ENCODE data around the gene DICER1. TPM values are rescaled to one million over a fixed set of nuclear protein-coding genes. Genes with fewer than 3 reads are reported as not detected.

The DICER1 gene
- total RNA-seq, 1 experiment from 2014 or later: 32.7 TPM

GRCh38 chr14:95062946-95063345, 94.4 kb downstream of the DICER1 start:
- no TSS peak for BruUV-seq (replicated peaks)
- intact Hi-C loops (cut with micrococcal nuclease; ENCODE audit: unreplicated experiment): no loop called here

GRCh38 chr14:95062220-95062619, 95.1 kb downstream of the DICER1 start:
- intact Hi-C loops (cut with micrococcal nuclease; ENCODE audit: unreplicated experiment) (no loop called here), in situ Hi-C loops (cut with HindIII; ENCODE audit: low pct_unique_long_range_greater_than_20kb, low sequenced_read_pairs) (no loop called here)
- Histone ChIP-seq H3K27ac (ENCODE audit: low read length) (no peak overlapping the region), H3K4me3 (ENCODE audit: low read depth in 2 of 2, low read length in 2 of 2) (no peak overlapping the region), H3K36me3 (ENCODE audit: control insufficient read depth, insufficient read depth, low read length) (no peaks in the 10 kb centered on the region), H3K27me3 (ENCODE audit: control insufficient read depth, insufficient read depth, low read length) (no peaks in the 10 kb centered on the region), H3K9me3 (ENCODE audit: control insufficient read depth, insufficient read depth, low read depth, low read length) (no peaks in the 10 kb centered on the region), H3K4me1 (ENCODE audit: control insufficient read depth, insufficient read depth, low read length) (no peaks in the 10 kb centered on the region)
- TF ChIP-seq REST (IDR thresholded peaks at IDR 0.05; ENCODE audit: insufficient read depth in 1 of 2, low read depth in 2 of 2, low read length in 1 of 2) (no peak), POLR2AphosphoS5 (IDR thresholded peaks at IDR 0.05; ENCODE audit: low read depth, low read length) (no peak), TCF7L2 (IDR thresholded peaks at IDR 0.05; ENCODE audit: low read depth, low read length) (no peak), SIN3A (IDR thresholded peaks at IDR 0.05; ENCODE audit: borderline replicate concordance, insufficient read depth, low read depth, low read length) (no peak), CTCF (IDR thresholded peaks at IDR 0.05) (no peak)
- DNase-seq (ENCODE audit: low read depth, low spot score): no peak
- POLR2A ChIA-PET: no interaction called here
- no TSS peak for BruUV-seq (replicated peaks)
- CTCF ChIA-PET: no interaction called here
- no peak for ATAC-seq

More at GRCh38 chr14:95062946-95063345, 94.4 kb downstream of the DICER1 start:
- Histone ChIP-seq H3K4me3 (ENCODE audit: low read depth in 2 of 2, low read length in 2 of 2) (no peak overlapping the region), H3K4me1 (ENCODE audit: control insufficient read depth, insufficient read depth, low read length) (no peaks in the 10 kb centered on the region), H3K27ac (ENCODE audit: low read length) (no peak overlapping the region), H3K27me3 (ENCODE audit: control insufficient read depth, insufficient read depth, low read length) (no peaks in the 10 kb centered on the region), H3K9me3 (ENCODE audit: control insufficient read depth, insufficient read depth, low read depth, low read length) (no peaks in the 10 kb centered on the region), H3K36me3 (ENCODE audit: control insufficient read depth, insufficient read depth, low read length) (no peaks in the 10 kb centered on the region)
- DNase-seq (ENCODE audit: low read depth, low spot score) (no peak), ATAC-seq (no peak)
- in situ Hi-C loops (cut with HindIII; ENCODE audit: low pct_unique_long_range_greater_than_20kb, low sequenced_read_pairs): no loop called here
- POLR2A ChIA-PET: no interaction called here
- TF ChIP-seq CTCF (IDR thresholded peaks at IDR 0.05) (no peak), TCF7L2 (IDR thresholded peaks at IDR 0.05; ENCODE audit: low read depth, low read length) (no peak), REST (IDR thresholded peaks at IDR 0.05; ENCODE audit: insufficient read depth in 1 of 2, low read depth in 2 of 2, low read length in 1 of 2) (no peak), SIN3A (IDR thresholded peaks at IDR 0.05; ENCODE audit: borderline replicate concordance, insufficient read depth, low read depth, low read length) (no peak), POLR2AphosphoS5 (IDR thresholded peaks at IDR 0.05; ENCODE audit: low read depth, low read length) (no peak)
- CTCF ChIA-PET: no interaction called here
